Tibial nerve (tissue), 4 donors: ENCODE measurements around the gene WBP11. TPM values are rescaled to one million over a fixed set of nuclear protein-coding genes. Genes with fewer than 3 reads are reported as not detected.

Source experiments
- DNase-seq, 2 donors: peaks; one replicate each; pipeline ENCODE4 v3.0.0-alpha.2; 2019; ENCODE audit warnings: low spot score in 2 of 2
- H3K27ac ChIP-seq, 4 donors: fragments of 200-600 bp; sonication (generic) in 3 of 4; one replicate each; pipeline ENCODE4 v1.5.1; 2017 to 2019; ENCODE audit warnings: mild to moderate bottlenecking in 1 of 4
- H3K27me3 ChIP-seq, 2 donors: fragments of 200-600 bp; sonication (generic) in 1 of 2; one replicate each; pipeline versions ENCODE4 v1.5.1 to v1.6.0; 2017 to 2019
- H3K36me3 ChIP-seq, 3 donors: fragments of 200-600 bp; sonication (generic); one replicate each; pipeline ENCODE4 v1.5.1; 2018 to 2019
- H3K4me1 ChIP-seq, 4 donors: fragments of 200-600 bp; sonication (generic) in 3 of 4; one replicate each; pipeline ENCODE4 v1.5.1; 2017 to 2019
- H3K4me3 ChIP-seq, 4 donors: fragments of 200-600 bp; sonication (generic) in 3 of 4; one replicate each; pipeline ENCODE4 v1.5.1; 2017 to 2019; ENCODE audit warnings: mild to moderate bottlenecking in 1 of 4, moderate library complexity in 1 of 4
- H3K9me3 ChIP-seq, 4 donors: fragments of 200-600 bp; sonication (generic) in 3 of 4; one replicate each; pipeline ENCODE4 v1.5.1; 2017 to 2019
- EP300 ChIP-seq, 2 donors: sonication (generic); formaldehyde crosslinking; IDR thresholded peaks; one replicate each; pipeline ENCODE4 v1.6.1; 2017; ENCODE audit warnings: antibody characterized with exemption in 2 of 2, mild to moderate bottlenecking in 1 of 2
- POLR2A ChIP-seq, 2 donors: fragments of 450-650 bp; IDR thresholded peaks; one replicate each; pipeline ENCODE4 v1.6.1; 2017; ENCODE audit warnings: antibody characterized with exemption in 2 of 2, mild to moderate bottlenecking in 2 of 2, moderate library complexity in 2 of 2
- WGBS, 2 donors: methylation state at CpG; one replicate each; pipeline ENCODE4 v1.1.5; 2018; 5-methylcytosine and 5-hydroxymethylcytosine counted together
- total RNA-seq, 4 donors: library from RNA; depleted of rRNA; stranded (reverse); fragments of >200 nt; gene quantifications; one replicate each; pipeline ENCODE4 v1.1.0, GENCODE V29; 2016
- TF ChIP-seq, protein P1 (sequence below), 5 experiments: fragments of 200-600 bp in 3 of 5; fragments of 450-650 bp in 2 of 5; sonication (generic) in 3 of 5; IDR thresholded peaks; one replicate each; pipeline ENCODE4 v1.5.1; 2016 to 2019; ENCODE audit warnings: antibody characterized with exemption in 5 of 5, mild to moderate bottlenecking in 3 of 5, moderate library complexity in 2 of 5

Gene WBP11
- 10 to 100 TPM; 11.7 to 22.6 (median 19.2) TPM for total RNA-seq

- DNase-seq: peak; percentile 90 to 97
- peak within 1 kb of the TSS; percentile 78 to 91 (median 88) for H3K4me3 ChIP-seq
- H3K27ac ChIP-seq: peak within 1 kb of the TSS; percentile 92 to 96 (median 94)
- no peaks in the 10 kb centered on the region for H3K27me3 ChIP-seq
- H3K36me3 ChIP-seq: peaks cover 0 to 14% (median 0%) of the 10 kb centered on the region in 3 donors
- peaks cover 0 to 43% (median 13%) of the 10 kb centered on the region in 4 donors for H3K4me1 ChIP-seq
- 0% methylated on average over 50 of the region's 50 CpGs for WGBS, 2 donors
- no peaks in the 10 kb centered on the region for H3K9me3 ChIP-seq
- TF ChIP-seq EP300 (IDR thresholded peaks at IDR 0.05): peak; percentile 86 to 94
- peak; percentile 36 to 84 for TF ChIP-seq POLR2A (IDR thresholded peaks at IDR 0.05)
- TF ChIP-seq, protein P1, sequence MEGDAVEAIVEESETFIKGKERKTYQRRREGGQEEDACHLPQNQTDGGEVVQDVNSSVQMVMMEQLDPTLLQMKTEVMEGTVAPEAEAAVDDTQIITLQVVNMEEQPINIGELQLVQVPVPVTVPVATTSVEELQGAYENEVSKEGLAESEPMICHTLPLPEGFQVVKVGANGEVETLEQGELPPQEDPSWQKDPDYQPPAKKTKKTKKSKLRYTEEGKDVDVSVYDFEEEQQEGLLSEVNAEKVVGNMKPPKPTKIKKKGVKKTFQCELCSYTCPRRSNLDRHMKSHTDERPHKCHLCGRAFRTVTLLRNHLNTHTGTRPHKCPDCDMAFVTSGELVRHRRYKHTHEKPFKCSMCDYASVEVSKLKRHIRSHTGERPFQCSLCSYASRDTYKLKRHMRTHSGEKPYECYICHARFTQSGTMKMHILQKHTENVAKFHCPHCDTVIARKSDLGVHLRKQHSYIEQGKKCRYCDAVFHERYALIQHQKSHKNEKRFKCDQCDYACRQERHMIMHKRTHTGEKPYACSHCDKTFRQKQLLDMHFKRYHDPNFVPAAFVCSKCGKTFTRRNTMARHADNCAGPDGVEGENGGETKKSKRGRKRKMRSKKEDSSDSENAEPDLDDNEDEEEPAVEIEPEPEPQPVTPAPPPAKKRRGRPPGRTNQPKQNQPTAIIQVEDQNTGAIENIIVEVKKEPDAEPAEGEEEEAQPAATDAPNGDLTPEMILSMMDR (IDR thresholded peaks at IDR 0.05): peak in 1 of 5 experiments; percentile 30
Observed at GRCh38 chr12:14803011-14803829, at the start of gene WBP11, which contains the start of gene C12orf60. Gene WBP11 (minus strand): TSS chr12:14803478. CDS start chr12:14801383, 2,095 bp downstream. Gene C12orf60 (plus strand): TSS chr12:14803670. CDS start chr12:14822936, 19,266 bp downstream.

GRCh38 chr12:14852880-14853279, 49.6 kb upstream of the WBP11 start:
- Histone ChIP-seq H3K4me3 (no peak overlapping the region), H3K27me3 (no peaks in the 10 kb centered on the region), H3K27ac (no peak overlapping the region), H3K4me1 (peaks cover 0 to 37% (median 7%) of the 10 kb centered on the region in 4 donors), H3K9me3 (no peaks in the 10 kb centered on the region), H3K36me3 (no peaks in the 10 kb centered on the region)
- no peak for DNase-seq
- TF ChIP-seq, protein P1 (IDR thresholded peaks at IDR 0.05): no peak
- TF ChIP-seq EP300 (IDR thresholded peaks at IDR 0.05) (no peak), POLR2A (IDR thresholded peaks at IDR 0.05) (no peak)

DNA sequence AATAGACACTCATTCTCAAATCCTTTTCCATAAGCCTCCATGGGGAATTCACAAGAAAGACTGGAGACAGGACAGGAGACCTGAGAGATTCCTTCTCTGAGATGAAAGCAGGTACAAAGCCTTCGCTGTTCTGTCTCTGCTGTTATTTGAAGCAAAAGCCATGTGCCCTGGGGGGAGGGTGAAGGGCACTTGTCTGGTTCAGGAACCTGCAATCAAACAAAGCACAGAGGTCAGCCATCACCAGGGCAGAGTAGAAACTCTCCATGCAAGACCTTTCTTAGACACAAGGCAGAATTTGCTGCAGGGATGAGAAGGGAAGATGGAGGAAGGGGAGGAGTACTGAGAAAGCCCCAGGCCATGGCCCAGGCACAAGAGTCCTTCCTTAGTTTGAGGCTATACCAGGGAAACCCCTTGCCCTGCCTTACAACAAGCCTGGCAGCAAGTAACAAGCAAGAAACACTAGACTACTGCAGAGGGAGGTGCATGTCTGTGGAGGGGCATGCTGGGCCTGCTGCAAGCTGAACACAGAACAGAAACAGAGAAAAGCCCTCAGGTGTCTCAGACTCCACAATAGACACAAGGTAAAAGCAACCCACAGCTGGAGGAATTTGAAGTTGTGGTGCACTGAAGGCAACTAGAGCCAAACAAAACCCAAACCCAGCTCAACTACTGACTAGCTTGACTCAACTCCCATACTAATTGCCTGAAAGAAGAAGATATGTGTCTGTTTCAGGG, 47.8 kb upstream of the WBP11 start:
- 0 to 93% methylated on average over 1 of the region's 1 CpG for WGBS, 2 donors
- peaks cover 0 to 54% (median 9%) of the 10 kb centered on the region in 4 donors for H3K4me1 ChIP-seq

DNA sequence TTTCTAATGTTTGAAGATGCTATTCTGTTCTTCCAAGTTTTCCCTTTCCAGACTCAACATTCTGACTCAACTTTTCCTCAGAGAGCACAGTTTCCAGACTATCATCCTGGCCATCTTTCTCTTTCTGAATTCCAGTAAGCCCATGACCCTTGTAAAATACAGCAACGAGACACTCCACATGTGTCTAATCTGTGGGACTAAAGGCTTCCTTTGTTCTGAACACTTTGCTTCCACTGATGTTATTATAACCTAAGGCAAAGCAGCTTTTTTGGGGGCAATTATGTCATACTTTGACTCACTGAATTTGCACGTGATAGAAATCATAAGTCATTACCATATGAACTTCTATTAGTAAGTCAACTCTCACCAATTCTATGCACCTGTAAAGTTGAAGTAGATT, 46.4 kb upstream of the WBP11 start:
- no peak overlapping the region for H3K4me3 ChIP-seq
- WGBS, 2 donors: 21 to 23% methylated on average over 2 of the region's 2 CpGs
- H3K36me3 ChIP-seq: no peaks in the 10 kb centered on the region
- peak in 1 of 2 donors; percentile 31 for DNase-seq
- H3K4me1 ChIP-seq: peaks cover 0 to 61% (median 9%) of the 10 kb centered on the region in 4 donors
- peak overlapping the region in 3 of 4 donors; percentile 22 to 57 (median 25) for H3K27ac ChIP-seq
- H3K27me3 ChIP-seq: no peaks in the 10 kb centered on the region
- no peak for TF ChIP-seq POLR2A (IDR thresholded peaks at IDR 0.05)
- peak in 1 of 2 donors; percentile 88 for TF ChIP-seq EP300 (IDR thresholded peaks at IDR 0.05)
- TF ChIP-seq, protein P1 (IDR thresholded peaks at IDR 0.05): no peak
- H3K9me3 ChIP-seq: no peaks in the 10 kb centered on the region

More for the DNA sequence above, 47.8 kb upstream of the WBP11 start:
- TF ChIP-seq POLR2A (IDR thresholded peaks at IDR 0.05) (no peak), EP300 (IDR thresholded peaks at IDR 0.05) (no peak)
- TF ChIP-seq, protein P1 (IDR thresholded peaks at IDR 0.05): no peak
- no peak overlapping the region for H3K27ac ChIP-seq
- H3K36me3 ChIP-seq: no peaks in the 10 kb centered on the region
- H3K9me3 ChIP-seq: no peaks in the 10 kb centered on the region
- DNase-seq: no peak
- H3K27me3 ChIP-seq: no peaks in the 10 kb centered on the region
- no peak overlapping the region for H3K4me3 ChIP-seq
